ENCODE data around the gene LRRC59.

Gene LRRC59

GRCh38 chr17:50370052-50370451 is 27.3 kb downstream of the LRRC59 start:
- peaks cover 21% of the 10 kb centered on the region for H3K4me1 ChIP-seq (ENCODE audit: control insufficient read depth, insufficient read depth, low read length)
- no peak overlapping the region for H3K9ac ChIP-seq (ENCODE audit: low read length in 2 of 2)
- H3K27ac ChIP-seq (ENCODE audit: low read length), result no peak overlapping the region
- H3K36me3 ChIP-seq (ENCODE audit: control insufficient read depth in 2 of 2, insufficient read depth in 2 of 2, low read length in 2 of 2), result peaks cover 31 to 47% of the 10 kb centered on the region in 2 donors
- no peaks in the 10 kb centered on the region for H3K9me3 ChIP-seq (ENCODE audit: control insufficient read depth in 2 of 2, low read length in 2 of 2)
- H3K27me3 ChIP-seq (ENCODE audit: control insufficient read depth in 1 of 2, insufficient read depth in 2 of 2, low read length in 2 of 2), result no peaks in the 10 kb centered on the region
- H3K4me3 ChIP-seq (ENCODE audit: low read length in 2 of 2), result no peak overlapping the region

- no peaks in the 10 kb centered on the region for H3K9me3 ChIP-seq (ENCODE audit: control insufficient read depth in 2 of 2, low read length in 2 of 2)
- H3K4me3 ChIP-seq (ENCODE audit: low read length in 2 of 2), result no peak overlapping the region
- H3K36me3 ChIP-seq (ENCODE audit: control insufficient read depth in 2 of 2, insufficient read depth in 2 of 2, low read length in 2 of 2), result peaks cover 31 to 47% of the 10 kb centered on the region in 2 donors
- no peak overlapping the region for H3K27ac ChIP-seq (ENCODE audit: low read length)
- H3K27me3 ChIP-seq (ENCODE audit: control insufficient read depth in 1 of 2, insufficient read depth in 2 of 2, low read length in 2 of 2), result no peaks in the 10 kb centered on the region
- H3K4me1 ChIP-seq (ENCODE audit: control insufficient read depth, insufficient read depth, low read length), result peaks cover 22% of the 10 kb centered on the region
- H3K9ac ChIP-seq (ENCODE audit: low read length in 2 of 2), result no peak overlapping the region
These were observed 29.9 kb downstream of the LRRC59 start for GRCh38 chr17:50367401-50367800.

- H3K9ac ChIP-seq (ENCODE audit: low read length in 2 of 2), result no peak overlapping the region
- H3K27me3 ChIP-seq (ENCODE audit: control insufficient read depth in 1 of 2, insufficient read depth in 2 of 2, low read length in 2 of 2), result no peaks in the 10 kb centered on the region
- no peak overlapping the region for H3K27ac ChIP-seq (ENCODE audit: low read length)
- peaks cover 31 to 44% of the 10 kb centered on the region in 2 donors for H3K36me3 ChIP-seq (ENCODE audit: control insufficient read depth in 2 of 2, insufficient read depth in 2 of 2, low read length in 2 of 2)
- no peaks in the 10 kb centered on the region for H3K9me3 ChIP-seq (ENCODE audit: control insufficient read depth in 2 of 2, low read length in 2 of 2)
- no peak overlapping the region for H3K4me3 ChIP-seq (ENCODE audit: low read length in 2 of 2)
- peaks cover 10% of the 10 kb centered on the region for H3K4me1 ChIP-seq (ENCODE audit: control insufficient read depth, insufficient read depth, low read length)
These were observed 31.5 kb downstream of the LRRC59 start for GRCh38 chr17:50365649-50366393.

GRCh38 chr17:50365165-50365564 is 32.2 kb downstream of the LRRC59 start:
- Histone ChIP-seq H3K4me1 (ENCODE audit: control insufficient read depth, insufficient read depth, low read length) (peaks cover 10% of the 10 kb centered on the region), H3K9ac (ENCODE audit: low read length in 2 of 2) (no peak overlapping the region), H3K27ac (ENCODE audit: low read length) (no peak overlapping the region), H3K36me3 (ENCODE audit: control insufficient read depth in 2 of 2, insufficient read depth in 2 of 2, low read length in 2 of 2) (peaks cover 28 to 40% of the 10 kb centered on the region in 2 donors), H3K4me3 (ENCODE audit: low read length in 2 of 2) (no peak overlapping the region), H3K27me3 (ENCODE audit: control insufficient read depth in 1 of 2, insufficient read depth in 2 of 2, low read length in 2 of 2) (no peaks in the 10 kb centered on the region), H3K9me3 (ENCODE audit: control insufficient read depth in 2 of 2, low read length in 2 of 2) (no peaks in the 10 kb centered on the region)

- no peaks in the 10 kb centered on the region for H3K9me3 ChIP-seq (ENCODE audit: control insufficient read depth in 2 of 2, low read length in 2 of 2)
- H3K36me3 ChIP-seq (ENCODE audit: control insufficient read depth in 2 of 2, insufficient read depth in 2 of 2, low read length in 2 of 2), result peaks cover 24 to 35% of the 10 kb centered on the region in 2 donors
- H3K4me3 ChIP-seq (ENCODE audit: low read length in 2 of 2), result no peak overlapping the region
- H3K9ac ChIP-seq (ENCODE audit: low read length in 2 of 2), result no peak overlapping the region
- H3K4me1 ChIP-seq (ENCODE audit: control insufficient read depth, insufficient read depth, low read length), result peaks cover 10% of the 10 kb centered on the region
- no peaks in the 10 kb centered on the region for H3K27me3 ChIP-seq (ENCODE audit: control insufficient read depth in 1 of 2, insufficient read depth in 2 of 2, low read length in 2 of 2)
- H3K27ac ChIP-seq (ENCODE audit: low read length), result no peak overlapping the region
These were observed 32.6 kb downstream of the LRRC59 start for GRCh38 chr17:50364715-50365114.

- Histone ChIP-seq H3K27ac (ENCODE audit: low read length) (no peak overlapping the region), H3K4me3 (ENCODE audit: low read length in 2 of 2) (no peak overlapping the region), H3K9ac (ENCODE audit: low read length in 2 of 2) (no peak overlapping the region), H3K36me3 (ENCODE audit: control insufficient read depth in 2 of 2, insufficient read depth in 2 of 2, low read length in 2 of 2) (peaks cover 21 to 37% of the 10 kb centered on the region in 2 donors), H3K27me3 (ENCODE audit: control insufficient read depth in 1 of 2, insufficient read depth in 2 of 2, low read length in 2 of 2) (no peaks in the 10 kb centered on the region), H3K4me1 (ENCODE audit: control insufficient read depth, insufficient read depth, low read length) (peaks cover 10% of the 10 kb centered on the region), H3K9me3 (ENCODE audit: control insufficient read depth in 2 of 2, low read length in 2 of 2) (no peaks in the 10 kb centered on the region)
These were observed 33.3 kb downstream of the LRRC59 start for GRCh38 chr17:50364061-50364458.

GRCh38 chr17:50363217-50364060 is 33.9 kb downstream of the LRRC59 start:
- H3K9me3 ChIP-seq (ENCODE audit: control insufficient read depth in 2 of 2, low read length in 2 of 2), result no peaks in the 10 kb centered on the region
- no peak overlapping the region for H3K27ac ChIP-seq (ENCODE audit: low read length)
- no peak overlapping the region for H3K4me3 ChIP-seq (ENCODE audit: low read length in 2 of 2)
- no peak overlapping the region for H3K9ac ChIP-seq (ENCODE audit: low read length in 2 of 2)
- H3K4me1 ChIP-seq (ENCODE audit: control insufficient read depth, insufficient read depth, low read length), result peaks cover 13% of the 10 kb centered on the region
- H3K36me3 ChIP-seq (ENCODE audit: control insufficient read depth in 2 of 2, insufficient read depth in 2 of 2, low read length in 2 of 2), result peaks cover 26 to 39% of the 10 kb centered on the region in 2 donors
- H3K27me3 ChIP-seq (ENCODE audit: control insufficient read depth in 1 of 2, insufficient read depth in 2 of 2, low read length in 2 of 2), result no peaks in the 10 kb centered on the region

- Histone ChIP-seq H3K4me3 (ENCODE audit: low read length in 2 of 2) (no peak overlapping the region), H3K27me3 (ENCODE audit: control insufficient read depth in 1 of 2, insufficient read depth in 2 of 2, low read length in 2 of 2) (no peaks in the 10 kb centered on the region), H3K36me3 (ENCODE audit: control insufficient read depth in 2 of 2, insufficient read depth in 2 of 2, low read length in 2 of 2) (peaks cover 23 to 36% of the 10 kb centered on the region in 2 donors), H3K9ac (ENCODE audit: low read length in 2 of 2) (no peak overlapping the region), H3K4me1 (ENCODE audit: control insufficient read depth, insufficient read depth, low read length) (peaks cover 13% of the 10 kb centered on the region), H3K27ac (ENCODE audit: low read length) (peak overlapping the region; percentile 41), H3K9me3 (ENCODE audit: control insufficient read depth in 2 of 2, low read length in 2 of 2) (no peaks in the 10 kb centered on the region)
These were observed 34.7 kb downstream of the LRRC59 start for GRCh38 chr17:50362661-50363060.

- H3K9ac ChIP-seq (ENCODE audit: low read length in 2 of 2), result no peak overlapping the region
- no peak overlapping the region for H3K4me3 ChIP-seq (ENCODE audit: low read length in 2 of 2)
- no peaks in the 10 kb centered on the region for H3K27me3 ChIP-seq (ENCODE audit: control insufficient read depth in 1 of 2, insufficient read depth in 2 of 2, low read length in 2 of 2)
- H3K27ac ChIP-seq (ENCODE audit: low read length), result peak overlapping the region; percentile 41
- peaks cover 13% of the 10 kb centered on the region for H3K4me1 ChIP-seq (ENCODE audit: control insufficient read depth, insufficient read depth, low read length)
- no peaks in the 10 kb centered on the region for H3K9me3 ChIP-seq (ENCODE audit: control insufficient read depth in 2 of 2, low read length in 2 of 2)
- H3K36me3 ChIP-seq (ENCODE audit: control insufficient read depth in 2 of 2, insufficient read depth in 2 of 2, low read length in 2 of 2), result peaks cover 15 to 31% of the 10 kb centered on the region in 2 donors
These were observed 35.5 kb downstream of the LRRC59 start for GRCh38 chr17:50361561-50362480.

- Histone ChIP-seq H3K27me3 (ENCODE audit: control insufficient read depth in 1 of 2, insufficient read depth in 2 of 2, low read length in 2 of 2) (no peaks in the 10 kb centered on the region), H3K4me1 (ENCODE audit: control insufficient read depth, insufficient read depth, low read length) (peaks cover 13% of the 10 kb centered on the region), H3K4me3 (ENCODE audit: low read length in 2 of 2) (no peak overlapping the region), H3K36me3 (ENCODE audit: control insufficient read depth in 2 of 2, insufficient read depth in 2 of 2, low read length in 2 of 2) (peaks cover 16 to 31% of the 10 kb centered on the region in 2 donors), H3K9me3 (ENCODE audit: control insufficient read depth in 2 of 2, low read length in 2 of 2) (no peaks in the 10 kb centered on the region), H3K9ac (ENCODE audit: low read length in 2 of 2) (no peak overlapping the region), H3K27ac (ENCODE audit: low read length) (no peak overlapping the region)
These were observed 36.7 kb downstream of the LRRC59 start for GRCh38 chr17:50360486-50361115.

Data from stomach smooth muscle (tissue), 2 donors.